H1 (cell line): ENCODE results near the gene CCPG1. TPM values are rescaled to one million over a fixed set of nuclear protein-coding genes. Genes with fewer than 3 reads are reported as not detected.

ENCODE experiments used
- BRCA1 ChIP-seq: IDR thresholded peaks from 2 replicates; pipeline ENCODE4 v1.6.1; 2012; ENCODE audit warnings: low read depth, low read length, improper control_type of control experiment
- CBX5 ChIP-seq: fragments of 300-800, 300-1000 bp; sonication (generic); IDR thresholded peaks from 2 replicates; pipeline ENCODE4 v1.7.1; 2016; ENCODE audit warnings: antibody characterized with exemption, low read length, low read depth
- KDM5A ChIP-seq: fragments of 200-600 bp; IDR thresholded peaks from 2 replicates; pipeline ENCODE4 v1.7.1; 2012; ENCODE audit warnings: mild to moderate bottlenecking, low read length, inconsistent platforms, mixed read lengths
- POLR2A ChIP-seq, 2 experiments: IDR thresholded peaks; 1 replicate in 1 of 2; 2 replicates in 1 of 2; pipeline ENCODE4 v1.6.1; 2011; ENCODE audit warnings: low read depth in 2 of 2, low read length in 2 of 2, mild to moderate bottlenecking in 2 of 2; ENCODE audit errors: control extremely low read depth in 1 of 2
- SP1 ChIP-seq: IDR thresholded peaks from 2 replicates; pipeline ENCODE4 v1.6.1; 2011; ENCODE audit warnings: low read depth, low read length
- polyA plus RNA-seq, 7 experiments: library from polyadenylated mRNA; depleted of rRNA in 3 of 7; stranded (reverse) in 5 of 7; unstranded in 2 of 7; fragments of >200 nt in 5 of 7; fragments of 200-250 nt in 2 of 7; gene quantifications; 1 replicate in 5 of 7; 2 replicates in 1 of 7; 4 replicates in 1 of 7; pipeline versions ENCODE4 v1.2.1 to v1.2.3, GENCODE V29; 2011 to 2013; ENCODE audit warnings: missing spikeins in 2 of 7, mixed read lengths in 2 of 7
- total RNA-seq: library from RNA; stranded (reverse); fragmentation: NEBNext Ultra II Directional; extraction: Animal tissue kit (Norgen Biotek cat#: 25700); gene quantifications from 2 replicates; pipeline ENCODE4 v1.2.1, GENCODE V29; 2021

Gene CCPG1
- total and polyA plus RNA-seq, 2 of the 8 experiments (the other 6 are each of a cell fraction or from before 2014, with no cell fraction given) = 2.3 to 13.2 TPM

DNA sequence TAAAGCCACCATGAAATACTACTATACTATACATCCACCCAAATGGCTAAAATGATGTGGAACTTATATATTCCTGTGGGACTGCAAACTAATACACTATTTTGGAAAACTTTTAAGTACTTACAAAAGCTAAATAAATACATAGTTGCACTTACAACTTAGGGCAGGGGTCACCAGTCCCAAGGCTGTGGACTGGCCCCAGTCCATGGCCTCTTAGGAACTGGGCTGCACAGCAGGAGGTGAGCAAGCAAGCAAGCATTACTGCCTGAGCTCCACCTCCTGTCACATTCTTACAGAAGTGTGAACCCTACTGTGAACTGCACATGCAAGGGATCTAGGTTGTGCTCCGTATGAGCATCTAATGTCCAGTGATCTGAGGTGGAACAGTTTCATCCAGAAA lies 71.0 kb downstream of the CCPG1 start (continued):
- no peak for TF ChIP-seq POLR2A (IDR thresholded peaks at IDR 0.05; ENCODE audit: control extremely low read depth in 1 of 2, low read depth in 2 of 2, low read length in 2 of 2)
- no peak for TF ChIP-seq SP1
- no peak for TF ChIP-seq KDM5A
- no peak for TF ChIP-seq CBX5
- no peak for TF ChIP-seq BRCA1
